H1 (cell line): Measurements from ENCODE around the gene CYLD. TPM values are rescaled to one million over a fixed set of nuclear protein-coding genes. Genes with fewer than 3 reads are reported as not detected.

Experiments used
- CTCF ChIA-PET: fragments of 300-600 bp; sonication (Branson Sonifier 250); formaldehyde crosslinking; loops from one replicate; lab custom pipeline; 2021; ENCODE audit not compliant: partially characterized antibody; lab: Charles Lee
- POLR2A ChIA-PET: fragments of 300-600 bp; sonication (Branson Sonifier 250); formaldehyde crosslinking; loops from one replicate; lab custom pipeline; 2021; ENCODE audit warnings: inconsistent platforms; ENCODE audit not compliant: partially characterized antibody; lab: Charles Lee
- DNase-seq, 2 experiments: peaks; one replicate each; pipeline versions ENCODE4 v3.0.0 to v3.0.0-alpha.2; 2010 to 2022; ENCODE audit warnings: low spot score in 2 of 2, low read depth in 1 of 2, mixed read lengths in 1 of 2
- FAIRE-seq: peaks from 2 replicates; lab custom pipeline; 2011; peaks lifted over from hg19 to GRCh38; lab: Jason Lieb, UNC
- H2AFZ ChIP-seq: 2 replicates; pipeline ENCODE4 v1.8.1; 2012; ENCODE audit warnings: low read length, inconsistent platforms
- H2AK5ac ChIP-seq: 2 replicates; pipeline ENCODE4 v1.6.1; 2013; ENCODE audit warnings: low read depth, low read length
- H2BK120ac ChIP-seq: replicated peaks from 2 replicates; pipeline ENCODE3; 2013; ENCODE audit warnings: low read depth, low read length, inconsistent platforms
- H2BK12ac ChIP-seq: 2 replicates; pipeline ENCODE4 v1.6.1; 2013; ENCODE audit warnings: low read depth, low read length
- H2BK15ac ChIP-seq: 2 replicates; pipeline ENCODE4 v1.6.1; 2013; ENCODE audit warnings: low read length
- H2BK20ac ChIP-seq: 2 replicates; pipeline ENCODE4 v1.6.1; 2013; ENCODE audit warnings: low read length
- H2BK5ac ChIP-seq: 2 replicates; pipeline ENCODE4 v1.6.1; 2013; ENCODE audit warnings: low read depth, low read length
- H3K14ac ChIP-seq: 2 replicates; pipeline ENCODE4 v1.6.1; 2013; ENCODE audit warnings: inconsistent platforms; ENCODE audit not compliant: insufficient read length
- H3K18ac ChIP-seq: 2 replicates; pipeline ENCODE4 v1.6.1; 2013; ENCODE audit warnings: low read length; ENCODE audit errors: extremely low read depth
- H3K23ac ChIP-seq: 2 replicates; pipeline ENCODE4 v1.6.1; 2013; ENCODE audit warnings: inconsistent platforms; ENCODE audit not compliant: insufficient read length
- H3K23me2 ChIP-seq: 2 replicates; pipeline ENCODE4 v1.6.1; 2013; ENCODE audit warnings: low read depth, low read length
- H3K27ac ChIP-seq: 2 replicates; pipeline ENCODE4 v1.6.1; 2011; ENCODE audit warnings: low read depth, low read length, inconsistent platforms
- H3K27me3 ChIP-seq, 4 experiments: replicated peaks in 1 of 4; 1 replicate in 1 of 4; 2 replicates in 3 of 4; pipeline versions ENCODE4 v1.6.1 to v1.8.1; 2011 to 2013; ENCODE audit warnings: low read length in 3 of 4, mild to moderate bottlenecking in 3 of 4, inconsistent platforms in 2 of 4, mixed read lengths in 2 of 4, moderate library complexity in 1 of 4; ENCODE audit not compliant: control insufficient read depth in 3 of 4, insufficient read depth in 3 of 4; ENCODE audit errors: extremely low read depth in 1 of 4
- H3K36me3 ChIP-seq, 4 experiments: 2 replicates each; pipeline versions ENCODE4 v1.6.1 to v1.8.1; 2011 to 2013; ENCODE audit warnings: mild to moderate bottlenecking in 4 of 4, low read length in 3 of 4, moderate library complexity in 2 of 4, control low read depth in 1 of 4, inconsistent platforms in 1 of 4; ENCODE audit not compliant: insufficient read depth in 4 of 4, control insufficient read depth in 2 of 4
- H3K4ac ChIP-seq: replicated peaks from 2 replicates; pipeline ENCODE3; 2013; ENCODE audit warnings: low read length, low read depth, mixed read lengths, inconsistent platforms; ENCODE audit not compliant: insufficient read length
- H3K4me1 ChIP-seq, 4 experiments: replicated peaks in 1 of 4; 1 replicate in 1 of 4; 2 replicates in 3 of 4; pipeline versions ENCODE4 v1.6.1 to v1.8.1; 2011 to 2013; ENCODE audit warnings: low read length in 3 of 4, inconsistent platforms in 2 of 4, mixed read lengths in 1 of 4; ENCODE audit not compliant: insufficient read depth in 4 of 4, control insufficient read depth in 3 of 4
- H3K4me2 ChIP-seq, 2 experiments: 2 replicates each; pipeline versions ENCODE4 v1.6.1 to v1.8.1; 2011 to 2013; ENCODE audit warnings: low read depth in 2 of 2, low read length in 2 of 2, control low read depth in 1 of 2, inconsistent platforms in 1 of 2, mild to moderate bottlenecking in 1 of 2; ENCODE audit not compliant: insufficient read depth in 1 of 2
- H3K4me3 ChIP-seq, 4 experiments: fragments of 200-600, 300-600 bp in 1 of 4; sonication (generic), shearing (Covaris generic), sonication (Bioruptor Twin) in 1 of 4; 2 replicates each; pipeline versions ENCODE4 v1.5.1 to v1.8.1; 2011 to 2016; ENCODE audit warnings: low read length in 4 of 4, low read depth in 3 of 4, control low read depth in 2 of 4, inconsistent platforms in 2 of 4, mild to moderate bottlenecking in 2 of 4, mixed read lengths in 1 of 4, moderate library complexity in 1 of 4; ENCODE audit not compliant: insufficient read depth in 2 of 4; ENCODE audit errors: extremely low read depth in 1 of 4
- H3K56ac ChIP-seq: replicated peaks from 2 replicates; pipeline ENCODE3; 2013; ENCODE audit warnings: low read depth, mild to moderate bottlenecking, mixed read lengths, low read length, inconsistent platforms; ENCODE audit not compliant: insufficient read length
- H3K79me1 ChIP-seq: 2 replicates; pipeline ENCODE4 v1.6.1; 2013; ENCODE audit warnings: low read depth, low read length, control low read depth
- H3K79me2 ChIP-seq, 2 experiments: 2 replicates each; pipeline versions ENCODE4 v1.6.1 to v1.8.1; 2012 to 2013; ENCODE audit warnings: low read length in 2 of 2, mild to moderate bottlenecking in 2 of 2, inconsistent platforms in 1 of 2; ENCODE audit not compliant: insufficient read depth in 2 of 2, control insufficient read depth in 1 of 2
- H3K9ac ChIP-seq, 4 experiments: replicated peaks in 1 of 4; 1 replicate in 1 of 4; 2 replicates in 3 of 4; pipeline versions ENCODE4 v1.6.1 to v1.8.1; 2011 to 2013; ENCODE audit warnings: low read depth in 3 of 4, low read length in 3 of 4, control low read depth in 2 of 4, mild to moderate bottlenecking in 2 of 4, moderate library complexity in 2 of 4, inconsistent platforms in 1 of 4; ENCODE audit errors: extremely low read depth in 1 of 4
- H3K9me3 ChIP-seq, 2 experiments: 2 replicates each; pipeline versions ENCODE4 v1.6.1 to v1.8.1; 2012 to 2013; ENCODE audit warnings: mild to moderate bottlenecking in 2 of 2, moderate library complexity in 2 of 2, control low read depth in 1 of 2, inconsistent platforms in 1 of 2, low read depth in 1 of 2, low read length in 1 of 2, mixed read lengths in 1 of 2; ENCODE audit not compliant: insufficient read depth in 2 of 2
- H4K20me1 ChIP-seq, 2 experiments: replicated peaks in 1 of 2; 2 replicates each; pipeline versions ENCODE3 to v1.8.1; 2011 to 2013; ENCODE audit warnings: inconsistent platforms in 2 of 2, low read length in 2 of 2, mild to moderate bottlenecking in 1 of 2; ENCODE audit not compliant: insufficient read depth in 2 of 2, control insufficient read depth in 1 of 2
- H4K5ac ChIP-seq: 2 replicates; pipeline ENCODE4 v1.6.1; 2013; ENCODE audit warnings: low read length, low read depth, mixed read lengths, inconsistent platforms; ENCODE audit not compliant: insufficient read length
- H4K8ac ChIP-seq: 2 replicates; pipeline ENCODE4 v1.8.0; 2013; ENCODE audit warnings: mild to moderate bottlenecking, moderate library complexity, low read length, inconsistent platforms; ENCODE audit not compliant: insufficient read depth; ENCODE audit errors: extremely low read depth
- H4K91ac ChIP-seq: replicated peaks from 2 replicates; pipeline ENCODE3; 2013; ENCODE audit warnings: low read length, mixed read lengths, inconsistent platforms; ENCODE audit not compliant: insufficient read length
- BACH1 ChIP-seq: IDR thresholded peaks from 2 replicates; pipeline ENCODE4 v1.6.1; 2012; ENCODE audit warnings: low read length, improper control_type of control experiment
- BRCA1 ChIP-seq: IDR thresholded peaks from 2 replicates; pipeline ENCODE4 v1.6.1; 2012; ENCODE audit warnings: low read depth, low read length, improper control_type of control experiment
- CEBPB ChIP-seq: IDR thresholded peaks from 2 replicates; pipeline ENCODE4 v1.6.1; 2012; ENCODE audit warnings: low read depth, low read length
- CHD1 ChIP-seq: IDR thresholded peaks from 2 replicates; pipeline ENCODE4 v1.6.1; 2012; ENCODE audit warnings: low read depth, low read length, improper control_type of control experiment
- CREB1 ChIP-seq: IDR thresholded peaks from 2 replicates; pipeline ENCODE4 v1.6.1; 2012; ENCODE audit warnings: inconsistent platforms
- GABPA ChIP-seq: IDR thresholded peaks from 2 replicates; pipeline ENCODE4 v1.6.1; 2011; ENCODE audit warnings: mild to moderate bottlenecking, low read length, moderate library complexity, borderline replicate concordance; ENCODE audit not compliant: insufficient read depth
- NANOG ChIP-seq: IDR thresholded peaks from 2 replicates; pipeline ENCODE4 v1.6.1; 2011; ENCODE audit warnings: low read length, low read depth, mild to moderate bottlenecking, inconsistent platforms; ENCODE audit not compliant: insufficient read depth, poor library complexity, severe bottlenecking
- NRF1 ChIP-seq: IDR thresholded peaks from 2 replicates; pipeline ENCODE4 v1.6.1; 2011; ENCODE audit warnings: mild to moderate bottlenecking, low read depth, low read length, improper control_type of control experiment
- POLR2A ChIP-seq, 2 experiments: IDR thresholded peaks; 1 replicate in 1 of 2; 2 replicates in 1 of 2; pipeline ENCODE4 v1.6.1; 2011; ENCODE audit warnings: low read depth in 2 of 2, low read length in 2 of 2, mild to moderate bottlenecking in 2 of 2; ENCODE audit errors: control extremely low read depth in 1 of 2
- POLR2AphosphoS5 ChIP-seq: IDR thresholded peaks from 2 replicates; pipeline ENCODE4 v1.6.1; 2011; ENCODE audit warnings: low read depth, low read length
- SIN3A ChIP-seq, 2 experiments: IDR thresholded peaks in 1 of 2; conservative IDR thresholded peaks in 1 of 2; 2 replicates each; pipeline ENCODE4 v1.6.1; 2011 to 2012; ENCODE audit warnings: low read length in 2 of 2, improper control_type of control experiment in 1 of 2, low read depth in 1 of 2, mild to moderate bottlenecking in 1 of 2
- SIX5 ChIP-seq: IDR thresholded peaks from 2 replicates; pipeline ENCODE4 v1.6.1; 2011; ENCODE audit warnings: mild to moderate bottlenecking, low read depth, low read length
- SP4 ChIP-seq: IDR thresholded peaks from 2 replicates; pipeline ENCODE4 v1.6.1; 2012; ENCODE audit warnings: low read length, inconsistent platforms
- WGBS, 2 experiments: shearing (Covaris generic) in 1 of 2; methylation state at CpG; one replicate each; pipeline versions ENCODE4 v1.1.6 to v1.1.7; 2013 to 2015; ENCODE audit warnings: low lambda C conversion rate in 2 of 2, mixed read lengths in 2 of 2, inconsistent platforms in 1 of 2, low coverage in 1 of 2, missing lambda C conversion rate in 1 of 2; ENCODE audit not compliant: insufficient replicate concordance in 2 of 2, insufficient coverage in 1 of 2, insufficient read length in 1 of 2; ENCODE audit errors: extremely low coverage in 1 of 2, missing lambda C conversion rate in 1 of 2; 5-methylcytosine and 5-hydroxymethylcytosine counted together
- polyA plus RNA-seq, 7 experiments: library from polyadenylated mRNA; depleted of rRNA in 3 of 7; stranded (reverse) in 5 of 7; unstranded in 2 of 7; fragments of >200 nt in 5 of 7; fragments of 200-250 nt in 2 of 7; gene quantifications; 1 replicate in 5 of 7; 2 replicates in 1 of 7; 4 replicates in 1 of 7; pipeline versions ENCODE4 v1.2.1 to v1.2.3, GENCODE V29; 2011 to 2013; ENCODE audit warnings: missing spikeins in 2 of 7, mixed read lengths in 2 of 7
- total RNA-seq: library from RNA; stranded (reverse); fragmentation: NEBNext Ultra II Directional; extraction: Animal tissue kit (Norgen Biotek cat#: 25700); gene quantifications from 2 replicates; pipeline ENCODE4 v1.2.1, GENCODE V29; 2021
- TF ChIP-seq, protein P1 (sequence below): IDR thresholded peaks from 2 replicates; pipeline ENCODE4 v1.6.1; 2012; ENCODE audit warnings: inconsistent platforms
- TF ChIP-seq, protein P2 (sequence below): IDR thresholded peaks from 2 replicates; pipeline ENCODE4 v1.6.1; 2011; ENCODE audit warnings: low read length, improper control_type of control experiment

CYLD gene
- total and polyA plus RNA-seq, 2 of the 8 experiments (the other 6 are each of a cell fraction or from before 2014, with no cell fraction given) = 3.7 to 18.8 TPM

DNA sequence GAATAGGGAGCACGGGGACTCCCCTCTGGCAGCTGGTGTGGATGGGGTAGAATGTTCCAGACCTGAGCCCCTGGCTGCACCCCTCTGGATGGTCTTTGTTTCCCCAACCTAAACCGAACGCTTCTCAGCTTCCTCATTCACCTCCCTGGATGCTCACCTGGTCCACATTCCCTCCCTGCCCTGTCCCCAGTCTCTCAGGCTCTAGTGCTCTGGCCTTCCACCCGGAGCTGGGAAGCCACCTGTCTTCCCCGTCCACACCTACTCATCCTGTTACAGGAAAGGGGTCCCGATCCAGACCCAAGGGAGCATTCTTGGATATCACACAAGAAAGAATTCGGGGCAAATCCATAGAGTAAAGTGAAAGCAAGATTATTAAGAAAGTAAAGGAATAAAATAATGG, 73.5 kb downstream of the CYLD start:
- 96% methylated on average over 7 of the region's 7 CpGs; no CpG with 5 or more reads in 1 of the 2 experiments for WGBS, 2 experiments
- no peak overlapping the region for H3K4me3 ChIP-seq
- no peaks in the 10 kb centered on the region for H3K9me3 ChIP-seq
- no peaks in the 10 kb centered on the region for H3K36me3 ChIP-seq
- ChIA-PET POLR2A (no interaction called here), CTCF (interaction anchor here (1.1 to 4.7 kb wide), 2 partner anchors 10 to 147 kb away, joined by 3 to 35 read pairs; no protein-coding TSS in a partner anchor)
- H2AK5ac ChIP-seq = no peak overlapping the region
- no peak overlapping the region for H4K91ac ChIP-seq
- no peaks in the 10 kb centered on the region for H4K20me1 ChIP-seq
- no peaks in the 10 kb centered on the region for H3K79me1 ChIP-seq
- H3K56ac ChIP-seq = no peak overlapping the region
- no peaks in the 10 kb centered on the region for H3K23me2 ChIP-seq
- FAIRE-seq (no peak), DNase-seq (peak in 1 of 2 experiments; percentile 26)
- H3K23ac ChIP-seq = no peak overlapping the region
- no peak overlapping the region for H3K14ac ChIP-seq
- no peak overlapping the region for H4K5ac ChIP-seq
- H4K8ac ChIP-seq = no peak overlapping the region
- H2BK5ac ChIP-seq = no peak overlapping the region
- H3K27ac ChIP-seq = no peak overlapping the region
- no peak overlapping the region for H3K4ac ChIP-seq
- no peak overlapping the region for H2AFZ ChIP-seq
- no peak overlapping the region for H3K18ac ChIP-seq
- H3K27me3 ChIP-seq = no peaks in the 10 kb centered on the region
- H2BK12ac ChIP-seq = no peak overlapping the region
- H2BK20ac ChIP-seq = no peak overlapping the region
- no peak overlapping the region for H3K9ac ChIP-seq
- no peak overlapping the region for H3K4me2 ChIP-seq
- H2BK15ac ChIP-seq = no peak overlapping the region
- H3K79me2 ChIP-seq = no peaks in the 10 kb centered on the region
- H3K4me1 ChIP-seq = no peaks in the 10 kb centered on the region
- H2BK120ac ChIP-seq = no peak overlapping the region
- TF ChIP-seq CHD1 (no peak), BRCA1 (no peak), POLR2AphosphoS5 (no peak), SIX5 (no peak), SIN3A (conservative IDR thresholded peaks at IDR 0.05 in 1 of 2, IDR thresholded peaks at IDR 0.05 in 1 of 2; ENCODE audit: low read depth in 1 of 2, low read length in 2 of 2) (no peak), NRF1 (no peak), GABPA (no peak), CREB1 (no peak), POLR2A (IDR thresholded peaks at IDR 0.05; ENCODE audit: control extremely low read depth in 1 of 2, low read depth in 2 of 2, low read length in 2 of 2) (no peak), BACH1 (no peak), NANOG (no peak), CEBPB (no peak), SP4 (no peak)
- TF ChIP-seq, protein P1, sequence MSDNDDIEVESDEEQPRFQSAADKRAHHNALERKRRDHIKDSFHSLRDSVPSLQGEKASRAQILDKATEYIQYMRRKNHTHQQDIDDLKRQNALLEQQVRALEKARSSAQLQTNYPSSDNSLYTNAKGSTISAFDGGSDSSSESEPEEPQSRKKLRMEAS = no peak
- TF ChIP-seq, protein P2, sequence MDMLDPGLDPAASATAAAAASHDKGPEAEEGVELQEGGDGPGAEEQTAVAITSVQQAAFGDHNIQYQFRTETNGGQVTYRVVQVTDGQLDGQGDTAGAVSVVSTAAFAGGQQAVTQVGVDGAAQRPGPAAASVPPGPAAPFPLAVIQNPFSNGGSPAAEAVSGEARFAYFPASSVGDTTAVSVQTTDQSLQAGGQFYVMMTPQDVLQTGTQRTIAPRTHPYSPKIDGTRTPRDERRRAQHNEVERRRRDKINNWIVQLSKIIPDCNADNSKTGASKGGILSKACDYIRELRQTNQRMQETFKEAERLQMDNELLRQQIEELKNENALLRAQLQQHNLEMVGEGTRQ = no peak
